ENCODE results near the gene IMMP2L.
"Not testable (repeated sequence)": the region's sequence is repeated elsewhere in the genome, so short reads cannot be mapped to it uniquely, and the experiment has no call there.

The IMMP2L gene

GRCh38 chr7:111080495-111081105, 481.7 kb downstream of the IMMP2L start:
- DNase-seq (ENCODE audit: low read depth, low spot score), result no peak

GRCh38 chr7:111077001-111077400, 485.3 kb downstream of the IMMP2L start:
- DNase-seq (ENCODE audit: low read depth, low spot score), result no peak

- DNase-seq (ENCODE audit: low read depth, low spot score), result peak; percentile 90
Observed at GRCh38 chr7:111076205-111076604, 486.1 kb downstream of the IMMP2L start.

GRCh38 chr7:111075498-111075897, 486.8 kb downstream of the IMMP2L start:
- DNase-seq (ENCODE audit: low read depth, low spot score), result no peak

GRCh38 chr7:111074748-111075146, 487.5 kb downstream of the IMMP2L start:
- DNase-seq (ENCODE audit: low read depth, low spot score), result no peak

GRCh38 chr7:111074071-111074747, 488.1 kb downstream of the IMMP2L start:
- DNase-seq (ENCODE audit: low read depth, low spot score), result no peak

- not testable (repeated sequence) for DNase-seq (ENCODE audit: low read depth, low spot score)
Observed at GRCh38 chr7:111072658-111073057, 489.6 kb downstream of the IMMP2L start.

- DNase-seq (ENCODE audit: low read depth, low spot score), result no peak
Observed at GRCh38 chr7:111071556-111071955, 490.7 kb downstream of the IMMP2L start.

- DNase-seq (ENCODE audit: low read depth, low spot score), result no peak
Observed at GRCh38 chr7:111068618-111069017, 493.7 kb downstream of the IMMP2L start.

- no peak for DNase-seq (ENCODE audit: low read depth, low spot score)
Observed at GRCh38 chr7:111067682-111068081, 494.6 kb downstream of the IMMP2L start.

GRCh38 chr7:111067251-111067650, 495.0 kb downstream of the IMMP2L start:
- no peak for DNase-seq (ENCODE audit: low read depth, low spot score)

- DNase-seq (ENCODE audit: low read depth, low spot score), result no peak
Observed at GRCh38 chr7:111063166-111063565, 499.1 kb downstream of the IMMP2L start.

- DNase-seq (ENCODE audit: low read depth, low spot score), result no peak
Observed at GRCh38 chr7:111059833-111060232, 502.5 kb downstream of the IMMP2L start.

GRCh38 chr7:111057066-111057465, 505.2 kb downstream of the IMMP2L start:
- DNase-seq (ENCODE audit: low read depth, low spot score), result no peak

GRCh38 chr7:111056371-111056770, 505.9 kb downstream of the IMMP2L start:
- no peak for DNase-seq (ENCODE audit: low read depth, low spot score)

- no peak for DNase-seq (ENCODE audit: low read depth, low spot score)
Observed at GRCh38 chr7:111053035-111053434, 509.3 kb downstream of the IMMP2L start.

GRCh38 chr7:111051832-111052231, 510.5 kb downstream of the IMMP2L start:
- DNase-seq (ENCODE audit: low read depth, low spot score), result no peak

GRCh38 chr7:111050875-111051416, 511.3 kb downstream of the IMMP2L start:
- DNase-seq (ENCODE audit: low read depth, low spot score), result no peak

GRCh38 chr7:111049971-111050680, 512.2 kb downstream of the IMMP2L start:
- no peak for DNase-seq (ENCODE audit: low read depth, low spot score)

- no peak for DNase-seq (ENCODE audit: low read depth, low spot score)
Observed at GRCh38 chr7:111047595-111047994, 514.7 kb downstream of the IMMP2L start.

GRCh38 chr7:111045449-111045848, 516.8 kb downstream of the IMMP2L start:
- DNase-seq (ENCODE audit: low read depth, low spot score), result no peak

GRCh38 chr7:111043561-111043960, 518.7 kb downstream of the IMMP2L start:
- DNase-seq (ENCODE audit: low read depth, low spot score), result no peak

- no peak for DNase-seq (ENCODE audit: low read depth, low spot score)
Observed at GRCh38 chr7:111042842-111043241, 519.5 kb downstream of the IMMP2L start.

All from astrocyte of the hippocampus (primary cell).